LHCN-M2 (cell line): ENCODE results near the gene GJA8. TPM values are rescaled to one million over a fixed set of nuclear protein-coding genes. Genes with fewer than 3 reads are reported as not detected.
"Not testable (repeated sequence)": the region's sequence is repeated elsewhere in the genome, so short reads cannot be mapped to it uniquely, and the experiment has no call there.

Experiments
- DNase-seq: peaks from one replicate; pipeline ENCODE4 v3.0.0-alpha.2; 2012; ENCODE audit warnings: low read depth
- total RNA-seq: library from RNA; depleted of rRNA; stranded (reverse); fragments of >200 nt; gene quantifications from 2 replicates; pipeline ENCODE4 v1.2.3, GENCODE V29; 2014; rRNA removed

Gene GJA8
- total RNA-seq, 1 experiment from 2014 or later: not detected

DNA sequence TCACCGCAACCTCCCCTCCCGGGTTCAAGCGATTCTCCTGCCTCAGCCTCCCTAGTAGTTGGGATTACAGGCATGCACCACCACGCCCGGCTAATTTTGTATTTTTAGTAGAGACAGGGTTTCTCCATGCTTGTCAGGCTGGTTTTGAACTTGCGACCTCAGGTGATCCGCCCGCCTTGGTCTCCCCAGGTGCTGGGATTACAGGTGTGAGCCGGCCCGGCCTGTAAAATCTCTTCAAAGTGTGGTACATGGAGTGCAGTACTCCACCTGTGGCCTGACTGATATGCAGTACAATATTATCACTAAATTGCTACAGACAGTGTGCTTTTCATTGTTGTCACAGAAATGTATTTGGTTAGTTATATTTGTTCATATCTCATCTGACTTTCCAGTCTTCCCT is 25.1 kb downstream of the GJA8 start:
- DNase-seq: not testable (repeated sequence)

DNA sequence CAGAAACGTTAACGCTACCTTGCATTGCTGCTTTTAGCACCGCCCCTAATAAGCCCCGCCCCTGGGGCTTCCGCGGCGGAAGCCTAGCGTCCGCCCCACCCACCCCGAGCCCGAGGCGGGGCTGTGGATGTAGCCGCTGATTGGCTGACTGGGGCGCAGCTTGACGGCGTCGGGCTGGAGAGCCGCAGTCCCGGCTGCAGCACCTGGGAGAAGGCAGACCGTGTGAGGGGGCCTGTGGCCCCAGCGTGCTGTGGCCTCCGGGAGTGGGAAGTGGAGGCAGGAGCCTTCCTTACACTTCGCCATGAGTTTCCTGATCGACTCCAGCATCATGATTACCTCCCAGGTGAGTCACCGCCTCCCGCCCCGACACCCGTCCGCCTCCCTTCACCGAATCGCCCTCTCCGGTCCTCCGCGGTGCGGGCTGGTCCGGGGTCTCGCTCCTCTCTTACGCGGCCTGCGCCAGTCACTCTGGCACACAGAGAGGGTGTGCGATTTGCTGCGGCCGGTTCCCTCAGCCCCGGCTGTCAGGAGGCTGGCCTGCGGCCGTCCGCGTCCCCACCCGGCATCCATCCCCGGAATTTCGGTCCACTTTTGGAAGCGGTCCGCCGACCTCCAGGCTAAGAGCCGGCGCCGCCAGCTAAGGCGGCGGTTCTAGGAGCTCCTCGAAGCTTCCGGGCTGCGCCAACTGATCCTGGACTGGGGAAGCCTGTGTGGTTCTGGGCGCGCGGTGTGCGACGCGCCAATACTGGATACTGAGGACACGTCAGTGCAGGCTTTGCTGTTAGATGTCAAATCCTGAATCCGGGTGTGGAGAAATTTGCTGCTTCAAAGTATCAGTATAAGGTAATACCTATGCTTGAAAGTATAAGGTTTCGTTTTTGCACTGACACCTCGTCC is 25.9 kb downstream of the GJA8 start, which contains the start of gene GPR89B:
GPR89B (plus strand) TSS at position 185 of the 897 bp plus-strand sequence; CDS start at position 302, 117 bp downstream.
- peak; percentile 80 for DNase-seq

DNA sequence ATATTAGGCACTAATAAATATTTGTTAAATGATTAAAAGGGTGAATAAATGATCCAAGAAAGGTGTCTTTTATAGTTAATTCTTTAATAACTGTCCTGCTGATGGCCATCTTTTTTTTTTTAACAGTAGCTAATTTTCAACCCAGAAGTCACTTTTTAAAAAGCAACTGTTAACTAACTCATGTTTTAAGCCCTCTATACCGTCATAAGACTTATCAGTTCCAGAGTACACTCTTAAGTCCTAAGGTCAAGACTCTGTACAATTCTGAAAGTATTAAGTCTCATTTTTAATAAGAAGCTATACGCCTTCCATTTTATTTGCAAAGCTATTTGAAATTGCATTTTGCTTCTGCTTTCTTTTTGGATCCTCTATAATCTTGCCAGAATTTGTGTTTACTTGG is 28.5 kb downstream of the GJA8 start:
- DNase-seq: not testable (repeated sequence)

DNA sequence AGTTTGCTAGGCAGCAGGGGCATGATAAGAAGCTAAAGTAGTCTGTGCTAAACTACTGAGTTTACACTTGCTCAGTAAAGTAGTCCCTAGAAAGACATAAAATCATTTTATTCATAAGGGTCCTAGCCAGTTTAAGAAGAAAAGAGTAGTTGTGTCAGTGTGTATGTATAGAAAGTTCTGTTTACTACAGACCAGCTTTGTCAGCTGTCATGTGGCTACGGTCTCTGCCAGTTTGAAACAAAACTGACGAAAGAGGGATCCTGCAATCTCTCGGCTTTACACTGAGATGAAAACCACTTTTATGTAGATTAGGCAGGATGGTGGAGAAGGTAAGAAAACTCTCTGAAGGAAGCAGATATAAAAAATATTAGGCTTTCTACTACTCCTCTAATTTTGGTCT is 32.7 kb downstream of the GJA8 start:
- DNase-seq: not testable (repeated sequence)

DNA sequence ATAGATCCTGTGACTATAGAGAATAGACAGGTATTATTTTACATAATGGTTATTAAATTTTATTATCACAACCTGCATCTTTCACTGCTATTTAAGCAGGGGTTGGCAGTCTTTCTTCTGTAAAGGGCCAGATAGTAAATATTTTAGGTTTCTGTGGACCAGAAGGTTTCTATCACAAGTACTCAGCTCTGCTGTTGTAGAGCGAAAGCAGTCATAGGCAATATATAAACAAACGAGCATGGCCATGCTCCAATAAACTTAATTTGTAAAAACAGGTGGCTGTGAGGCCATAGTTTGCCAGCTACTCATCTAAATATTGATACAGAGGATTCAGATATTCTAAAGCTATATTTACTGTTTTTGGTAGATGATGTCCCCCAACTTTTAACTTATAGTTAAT is 37.9 kb downstream of the GJA8 start:
- DNase-seq: not testable (repeated sequence)

DNA sequence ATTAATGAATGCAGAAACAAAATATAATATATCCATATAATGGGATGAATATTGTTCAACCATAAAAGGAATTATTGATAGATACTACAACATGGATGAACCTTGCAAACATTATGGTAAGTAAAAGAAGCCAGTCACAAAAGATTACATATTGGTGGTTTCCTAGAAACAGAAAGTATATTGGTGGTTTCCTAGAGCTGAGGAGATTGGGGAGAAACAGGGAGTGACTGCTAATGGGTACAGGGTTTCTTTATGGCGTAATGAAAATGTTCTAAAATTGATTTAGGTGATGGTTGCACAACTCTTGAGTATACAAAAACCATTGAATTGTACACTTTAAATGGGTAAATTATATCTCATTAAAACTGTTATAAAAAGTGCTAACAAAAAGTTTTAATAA is 40.0 kb downstream of the GJA8 start:
- not testable (repeated sequence) for DNase-seq

DNA sequence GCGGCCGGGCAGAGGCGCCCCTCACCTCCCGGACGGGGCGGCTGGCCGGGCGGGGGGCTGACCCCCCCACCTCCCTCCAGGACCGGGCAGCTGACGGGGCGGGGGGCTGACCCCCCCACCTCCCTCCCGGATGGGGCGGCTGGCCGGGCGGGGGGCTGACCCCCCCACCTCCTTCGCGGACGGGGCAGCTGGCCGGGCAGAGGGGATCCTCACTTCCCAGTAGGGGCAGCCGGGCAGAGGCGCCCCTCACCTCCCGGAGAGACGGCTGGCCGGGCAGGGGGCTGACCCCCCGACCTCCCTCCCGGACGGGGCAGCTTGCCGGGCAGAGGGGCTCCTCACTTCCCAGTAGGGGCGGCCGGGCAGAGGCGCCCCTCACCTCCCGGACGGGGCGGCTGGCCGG is 46.9 kb downstream of the GJA8 start:
- DNase-seq: not testable (repeated sequence)

Other genes with a start within 250 kb of the GJA8 start
- gene ACP6, start 232.3 kb upstream of the GJA8 start, total RNA-seq: 5.4 and 8.9 TPM in 2 replicates
- gene GJA5, start 142.2 kb upstream of the GJA8 start, total RNA-seq: not detected in 2 replicates
- 13.2 and 16.3 TPM in 2 replicates for gene GPR89B, start 25.6 kb downstream of the GJA8 start, total RNA-seq
- 3.3 and 4.0 TPM in 2 replicates for gene NBPF11, start 249.5 kb downstream of the GJA8 start, total RNA-seq